Measurements from ENCODE around the gene TM7SF3. TPM values are rescaled to one million over a fixed set of nuclear protein-coding genes. Genes with fewer than 3 reads are reported as not detected.
A peak's percentile ranks its signal among the peaks of the same experiment; 100 is the strongest.

TM7SF3 gene
- total and polyA plus RNA-seq, 2 donors (not counting 1 experiment from before 2014, with no cell fraction given): 85.3 to 156 TPM

DNA sequence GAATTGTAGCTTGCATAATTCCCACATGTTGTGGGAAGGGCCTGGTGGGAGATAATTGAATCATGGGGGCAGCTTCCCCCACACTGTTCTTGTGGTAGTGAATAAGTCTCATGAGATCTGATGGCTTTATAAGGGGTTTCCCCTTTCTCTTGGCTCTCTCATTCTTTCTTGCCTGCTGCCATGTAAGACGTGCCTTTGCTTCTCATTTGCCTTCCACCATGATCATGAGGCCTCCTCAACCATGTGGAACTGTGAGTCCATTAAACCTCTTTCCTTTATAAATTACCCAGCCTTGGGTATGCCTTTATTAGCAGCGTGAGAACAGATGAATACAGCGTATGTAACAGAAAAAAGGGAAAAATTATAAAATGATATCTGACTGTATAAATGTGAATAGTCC is 47.1 kb upstream of the TM7SF3 start:
- H3K4me2 ChIP-seq (ENCODE audit: extremely low read depth, insufficient read depth, low read length): no peak overlapping the region
- H3K36me3 ChIP-seq (ENCODE audit: control insufficient read depth, insufficient read depth, low read length): no peaks in the 10 kb centered on the region
- H3K9ac ChIP-seq (ENCODE audit: insufficient read depth, low read length): no peak overlapping the region
- H3K27me3 ChIP-seq (ENCODE audit: control insufficient read depth, insufficient read depth, low read length): no peaks in the 10 kb centered on the region
- H2AFZ ChIP-seq (ENCODE audit: low read length): no peak overlapping the region
- H3K9me3 ChIP-seq (ENCODE audit: control insufficient read depth, insufficient read depth, low read depth, low read length): no peaks in the 10 kb centered on the region
- TF ChIP-seq EZH2 (IDR thresholded peaks at IDR 0.05; ENCODE audit: low read length, missing control alignments): no peak
- TF ChIP-seq, protein P1, sequence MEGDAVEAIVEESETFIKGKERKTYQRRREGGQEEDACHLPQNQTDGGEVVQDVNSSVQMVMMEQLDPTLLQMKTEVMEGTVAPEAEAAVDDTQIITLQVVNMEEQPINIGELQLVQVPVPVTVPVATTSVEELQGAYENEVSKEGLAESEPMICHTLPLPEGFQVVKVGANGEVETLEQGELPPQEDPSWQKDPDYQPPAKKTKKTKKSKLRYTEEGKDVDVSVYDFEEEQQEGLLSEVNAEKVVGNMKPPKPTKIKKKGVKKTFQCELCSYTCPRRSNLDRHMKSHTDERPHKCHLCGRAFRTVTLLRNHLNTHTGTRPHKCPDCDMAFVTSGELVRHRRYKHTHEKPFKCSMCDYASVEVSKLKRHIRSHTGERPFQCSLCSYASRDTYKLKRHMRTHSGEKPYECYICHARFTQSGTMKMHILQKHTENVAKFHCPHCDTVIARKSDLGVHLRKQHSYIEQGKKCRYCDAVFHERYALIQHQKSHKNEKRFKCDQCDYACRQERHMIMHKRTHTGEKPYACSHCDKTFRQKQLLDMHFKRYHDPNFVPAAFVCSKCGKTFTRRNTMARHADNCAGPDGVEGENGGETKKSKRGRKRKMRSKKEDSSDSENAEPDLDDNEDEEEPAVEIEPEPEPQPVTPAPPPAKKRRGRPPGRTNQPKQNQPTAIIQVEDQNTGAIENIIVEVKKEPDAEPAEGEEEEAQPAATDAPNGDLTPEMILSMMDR (conservative IDR thresholded peaks at IDR 0.05 in 1 of 2, IDR thresholded peaks at IDR 0.05 in 1 of 2; ENCODE audit: low read depth in 1 of 2, low read length in 2 of 2): no peak
- no peak overlapping the region for H3K4me3 ChIP-seq (replicated peaks in 1 of 4; ENCODE audit: control extremely low read depth in 1 of 4, insufficient read depth in 1 of 4, low read depth in 3 of 4, low read length in 4 of 4)
- H3K27ac ChIP-seq (ENCODE audit: insufficient read depth, low read length): no peak overlapping the region
- DNase-seq (ENCODE audit: low read depth in 2 of 2): no peak
- no peaks in the 10 kb centered on the region for H3K4me1 ChIP-seq (ENCODE audit: control insufficient read depth, extremely low read depth, insufficient read depth, low read length)
- no peaks in the 10 kb centered on the region for H3K79me2 ChIP-seq (ENCODE audit: control insufficient read depth, insufficient read depth, low read length)
- no peaks in the 10 kb centered on the region for H4K20me1 ChIP-seq (ENCODE audit: control insufficient read depth, extremely low read depth, insufficient read depth, low read length)

DNA sequence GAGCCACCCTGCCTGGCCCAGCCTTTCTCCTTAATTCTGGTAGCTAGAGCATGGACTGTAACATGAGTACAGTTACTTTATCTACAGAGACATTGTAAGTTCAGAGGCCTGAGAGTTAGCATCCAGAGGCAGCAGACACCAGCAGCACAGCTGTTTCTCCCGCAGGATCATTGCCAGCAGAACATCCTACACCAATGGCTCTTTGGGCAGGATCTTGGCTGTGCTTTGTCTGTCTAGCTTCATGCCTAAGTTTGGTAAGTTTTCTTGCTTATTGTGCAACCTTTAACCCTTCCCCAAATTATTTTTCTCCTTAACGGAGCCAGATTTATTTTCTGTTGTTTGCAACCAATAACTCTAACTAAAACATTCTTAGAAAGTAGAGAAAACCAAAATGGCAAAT is 46.6 kb upstream of the TM7SF3 start:
- Histone ChIP-seq H3K9ac (ENCODE audit: insufficient read depth, low read length) (no peak overlapping the region), H3K4me3 (replicated peaks in 1 of 4; ENCODE audit: control extremely low read depth in 1 of 4, insufficient read depth in 1 of 4, low read depth in 3 of 4, low read length in 4 of 4) (no peak overlapping the region), H4K20me1 (ENCODE audit: control insufficient read depth, extremely low read depth, insufficient read depth, low read length) (no peaks in the 10 kb centered on the region), H3K79me2 (ENCODE audit: control insufficient read depth, insufficient read depth, low read length) (no peaks in the 10 kb centered on the region), H3K9me3 (ENCODE audit: control insufficient read depth, insufficient read depth, low read depth, low read length) (no peaks in the 10 kb centered on the region), H3K4me2 (ENCODE audit: extremely low read depth, insufficient read depth, low read length) (no peak overlapping the region), H2AFZ (ENCODE audit: low read length) (no peak overlapping the region), H3K27ac (ENCODE audit: insufficient read depth, low read length) (no peak overlapping the region), H3K36me3 (ENCODE audit: control insufficient read depth, insufficient read depth, low read length) (no peaks in the 10 kb centered on the region), H3K4me1 (ENCODE audit: control insufficient read depth, extremely low read depth, insufficient read depth, low read length) (no peaks in the 10 kb centered on the region), H3K27me3 (ENCODE audit: control insufficient read depth, insufficient read depth, low read length) (no peaks in the 10 kb centered on the region)
- peak in 1 of 2 donors; percentile 81 for DNase-seq (ENCODE audit: low read depth in 2 of 2)
- TF ChIP-seq EZH2 (IDR thresholded peaks at IDR 0.05; ENCODE audit: low read length, missing control alignments): no peak
- TF ChIP-seq, protein P1 (conservative IDR thresholded peaks at IDR 0.05 in 1 of 2, IDR thresholded peaks at IDR 0.05 in 1 of 2; ENCODE audit: low read depth in 1 of 2, low read length in 2 of 2): no peak

DNA sequence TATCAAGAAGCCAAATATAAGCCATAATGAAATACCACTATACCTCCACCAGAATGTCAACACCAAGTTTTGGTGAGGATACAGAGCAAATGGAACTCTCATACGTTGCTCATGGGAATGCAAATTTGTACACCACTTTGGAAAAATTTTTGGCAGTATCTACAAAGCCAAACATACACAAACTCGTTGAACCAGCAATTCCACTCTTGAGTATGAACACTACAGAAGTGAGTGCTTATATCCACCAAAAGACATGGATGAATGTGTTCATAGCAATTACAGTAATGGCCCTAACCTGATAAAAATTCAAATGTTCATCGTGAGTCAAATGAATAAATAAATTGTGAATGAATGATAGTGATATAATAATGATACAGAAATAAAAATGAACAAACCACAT is 43.4 kb upstream of the TM7SF3 start:
- H3K4me1 ChIP-seq (ENCODE audit: control insufficient read depth, extremely low read depth, insufficient read depth, low read length): no peaks in the 10 kb centered on the region
- no peaks in the 10 kb centered on the region for H3K9me3 ChIP-seq (ENCODE audit: control insufficient read depth, insufficient read depth, low read depth, low read length)
- H2AFZ ChIP-seq (ENCODE audit: low read length): no peak overlapping the region
- DNase-seq (ENCODE audit: low read depth in 2 of 2): no peak
- no peaks in the 10 kb centered on the region for H3K27me3 ChIP-seq (ENCODE audit: control insufficient read depth, insufficient read depth, low read length)
- H4K20me1 ChIP-seq (ENCODE audit: control insufficient read depth, extremely low read depth, insufficient read depth, low read length): no peaks in the 10 kb centered on the region
- H3K4me2 ChIP-seq (ENCODE audit: extremely low read depth, insufficient read depth, low read length): no peak overlapping the region
- H3K9ac ChIP-seq (ENCODE audit: insufficient read depth, low read length): no peak overlapping the region
- H3K27ac ChIP-seq (ENCODE audit: insufficient read depth, low read length): no peak overlapping the region
- H3K4me3 ChIP-seq (replicated peaks in 1 of 4; ENCODE audit: control extremely low read depth in 1 of 4, insufficient read depth in 1 of 4, low read depth in 3 of 4, low read length in 4 of 4): no peak overlapping the region
- TF ChIP-seq, protein P1 (conservative IDR thresholded peaks at IDR 0.05 in 1 of 2, IDR thresholded peaks at IDR 0.05 in 1 of 2; ENCODE audit: low read depth in 1 of 2, low read length in 2 of 2): no peak
- TF ChIP-seq EZH2 (IDR thresholded peaks at IDR 0.05; ENCODE audit: low read length, missing control alignments): no peak
- no peaks in the 10 kb centered on the region for H3K79me2 ChIP-seq (ENCODE audit: control insufficient read depth, insufficient read depth, low read length)
- H3K36me3 ChIP-seq (ENCODE audit: control insufficient read depth, insufficient read depth, low read length): no peaks in the 10 kb centered on the region

Measured in fibroblast of lung (primary cell).